Fibroblast of lung (primary cell): ENCODE measurements around the gene ASB14. TPM values are rescaled to one million over a fixed set of nuclear protein-coding genes. Genes with fewer than 3 reads are reported as not detected.

Experiments
- DNase-seq, 2 donors: peaks; one replicate each; pipeline versions ENCODE4 v3.0.0 to v3.0.0-alpha.2; 2010; ENCODE audit warnings: low read depth in 2 of 2
- H2AFZ ChIP-seq: 2 replicates; pipeline ENCODE4 v1.5.1; 2012; ENCODE audit warnings: low read length, control low read depth, inconsistent platforms
- H3K27ac ChIP-seq: 2 replicates; pipeline ENCODE4 v1.5.1; 2011; ENCODE audit warnings: low read length, control low read depth; ENCODE audit not compliant: insufficient read depth
- H3K27me3 ChIP-seq: 2 replicates; pipeline ENCODE4 v1.5.1; 2011; ENCODE audit warnings: mild to moderate bottlenecking, low read length; ENCODE audit not compliant: control insufficient read depth, insufficient read depth
- H3K36me3 ChIP-seq: 2 replicates; pipeline ENCODE4 v1.5.1; 2011; ENCODE audit warnings: low read length; ENCODE audit not compliant: control insufficient read depth, insufficient read depth
- H3K4me1 ChIP-seq: 2 replicates; pipeline ENCODE4 v1.5.1; 2011; ENCODE audit warnings: low read length; ENCODE audit not compliant: control insufficient read depth, insufficient read depth; ENCODE audit errors: extremely low read depth
- H3K4me2 ChIP-seq: 2 replicates; pipeline ENCODE4 v1.5.1; 2011; ENCODE audit warnings: low read length, control low read depth; ENCODE audit not compliant: insufficient read depth; ENCODE audit errors: extremely low read depth
- H3K4me3 ChIP-seq, 4 experiments: fragments of 200-600 bp in 1 of 4; sonication (generic) in 1 of 4; replicated peaks in 1 of 4; 2 replicates each; pipeline ENCODE4 v1.5.1; 2011 to 2016; ENCODE audit warnings: low read length in 4 of 4, low read depth in 3 of 4, mild to moderate bottlenecking in 3 of 4, control low read depth in 2 of 4, inconsistent platforms in 1 of 4, mixed read lengths in 1 of 4; ENCODE audit not compliant: insufficient read depth in 1 of 4; ENCODE audit errors: control extremely low read depth in 1 of 4
- H3K79me2 ChIP-seq: 2 replicates; pipeline ENCODE4 v1.5.1; 2012; ENCODE audit warnings: mild to moderate bottlenecking, low read length, inconsistent platforms; ENCODE audit not compliant: control insufficient read depth, insufficient read depth
- H3K9ac ChIP-seq: 2 replicates; pipeline ENCODE4 v1.5.1; 2011; ENCODE audit warnings: mild to moderate bottlenecking, low read length, control low read depth; ENCODE audit not compliant: insufficient read depth
- H3K9me3 ChIP-seq: 2 replicates; pipeline ENCODE4 v1.5.1; 2012; ENCODE audit warnings: low read depth, low read length; ENCODE audit not compliant: control insufficient read depth, insufficient read depth
- H4K20me1 ChIP-seq: 2 replicates; pipeline ENCODE4 v1.5.1; 2011; ENCODE audit warnings: low read length; ENCODE audit not compliant: control insufficient read depth, insufficient read depth; ENCODE audit errors: extremely low read depth
- EZH2 ChIP-seq: IDR thresholded peaks from 2 replicates; pipeline ENCODE4 v1.5.1; 2012; ENCODE audit warnings: low read length, control low read depth, mild to moderate bottlenecking; ENCODE audit errors: missing control alignments
- polyA plus RNA-seq, 2 donors: library from polyadenylated mRNA; depleted of rRNA in 1 of 2; stranded (reverse) in 1 of 2; unstranded in 1 of 2; fragments of >200 nt; gene quantifications; 2 replicates each; pipeline ENCODE4 v1.2.1, GENCODE V29; 2011 to 2012; ENCODE audit warnings: missing spikeins in 1 of 2
- total RNA-seq: library from RNA; depleted of rRNA; stranded (reverse); fragments of >200 nt; gene quantifications from 2 replicates; pipeline ENCODE4 v1.2.1, GENCODE V29; 2014
- TF ChIP-seq, protein P1 (sequence below), 2 donors: IDR thresholded peaks in 1 of 2; conservative IDR thresholded peaks in 1 of 2; 1 replicate in 1 of 2; 2 replicates in 1 of 2; pipeline ENCODE4 v1.5.1; 2011 to 2012; ENCODE audit warnings: low read length in 2 of 2, control low read depth in 1 of 2, inconsistent platforms in 1 of 2, low read depth in 1 of 2, mild to moderate bottlenecking in 1 of 2

ASB14 gene
- total and polyA plus RNA-seq, 2 donors (not counting 1 experiment from before 2014, with no cell fraction given), result not detected

DNA sequence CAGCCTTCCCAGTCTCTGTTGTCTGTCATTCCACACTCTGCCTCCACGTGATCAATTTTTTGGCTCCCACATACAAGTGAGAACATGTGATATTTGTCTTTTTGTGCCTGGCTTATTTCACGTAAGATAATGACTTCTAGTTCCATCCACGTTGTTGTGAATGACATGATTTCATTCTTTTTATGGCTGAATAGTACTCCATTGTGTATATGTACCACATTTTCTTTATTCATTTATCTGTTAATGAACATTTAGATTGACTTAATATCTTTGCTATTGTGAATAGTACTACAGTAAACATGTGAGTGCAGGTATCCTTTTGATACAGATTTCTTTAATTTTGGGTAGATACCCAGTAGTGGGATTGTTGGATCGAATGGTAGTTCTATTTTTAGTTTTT is 31.4 kb downstream of the ASB14 start:
- TF ChIP-seq, protein P1, sequence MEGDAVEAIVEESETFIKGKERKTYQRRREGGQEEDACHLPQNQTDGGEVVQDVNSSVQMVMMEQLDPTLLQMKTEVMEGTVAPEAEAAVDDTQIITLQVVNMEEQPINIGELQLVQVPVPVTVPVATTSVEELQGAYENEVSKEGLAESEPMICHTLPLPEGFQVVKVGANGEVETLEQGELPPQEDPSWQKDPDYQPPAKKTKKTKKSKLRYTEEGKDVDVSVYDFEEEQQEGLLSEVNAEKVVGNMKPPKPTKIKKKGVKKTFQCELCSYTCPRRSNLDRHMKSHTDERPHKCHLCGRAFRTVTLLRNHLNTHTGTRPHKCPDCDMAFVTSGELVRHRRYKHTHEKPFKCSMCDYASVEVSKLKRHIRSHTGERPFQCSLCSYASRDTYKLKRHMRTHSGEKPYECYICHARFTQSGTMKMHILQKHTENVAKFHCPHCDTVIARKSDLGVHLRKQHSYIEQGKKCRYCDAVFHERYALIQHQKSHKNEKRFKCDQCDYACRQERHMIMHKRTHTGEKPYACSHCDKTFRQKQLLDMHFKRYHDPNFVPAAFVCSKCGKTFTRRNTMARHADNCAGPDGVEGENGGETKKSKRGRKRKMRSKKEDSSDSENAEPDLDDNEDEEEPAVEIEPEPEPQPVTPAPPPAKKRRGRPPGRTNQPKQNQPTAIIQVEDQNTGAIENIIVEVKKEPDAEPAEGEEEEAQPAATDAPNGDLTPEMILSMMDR (conservative IDR thresholded peaks at IDR 0.05 in 1 of 2, IDR thresholded peaks at IDR 0.05 in 1 of 2; ENCODE audit: low read depth in 1 of 2, low read length in 2 of 2), result no peak
- no peak for TF ChIP-seq EZH2
- Histone ChIP-seq H3K9me3 (no peaks in the 10 kb centered on the region), H3K36me3 (no peaks in the 10 kb centered on the region), H3K4me3 (no peak overlapping the region), H3K27ac (no peak overlapping the region), H3K79me2 (no peaks in the 10 kb centered on the region), H3K4me1 (no peaks in the 10 kb centered on the region), H3K27me3 (no peaks in the 10 kb centered on the region), H3K4me2 (no peak overlapping the region), H4K20me1 (no peaks in the 10 kb centered on the region), H3K9ac (no peak overlapping the region), H2AFZ (no peak overlapping the region)
- no peak for DNase-seq

DNA sequence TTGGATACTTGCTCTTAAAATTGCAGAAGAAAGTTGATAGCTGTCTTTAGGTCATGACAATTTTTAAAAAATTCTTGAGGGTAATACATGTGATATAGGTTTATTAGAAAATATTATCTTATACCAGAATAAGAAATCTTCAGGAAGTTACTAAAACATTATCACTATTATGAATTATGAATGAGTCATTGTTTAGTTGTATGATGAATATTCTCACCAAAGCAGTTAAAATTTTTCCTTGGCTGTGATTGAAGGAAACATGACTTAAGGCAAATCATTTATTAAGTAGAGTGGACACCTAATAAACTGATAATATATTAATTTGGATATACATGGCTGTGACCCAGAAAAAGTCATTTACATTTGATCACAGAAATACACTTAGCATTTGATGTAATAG is 34.8 kb downstream of the ASB14 start:
- H2AFZ ChIP-seq, result no peak overlapping the region
- no peaks in the 10 kb centered on the region for H3K9me3 ChIP-seq
- no peak overlapping the region for H3K4me2 ChIP-seq
- H3K36me3 ChIP-seq, result no peaks in the 10 kb centered on the region
- no peaks in the 10 kb centered on the region for H3K4me1 ChIP-seq
- H3K4me3 ChIP-seq, result no peak overlapping the region
- H3K27me3 ChIP-seq, result no peaks in the 10 kb centered on the region
- DNase-seq, result no peak
- H3K79me2 ChIP-seq, result no peaks in the 10 kb centered on the region
- H4K20me1 ChIP-seq, result no peaks in the 10 kb centered on the region
- H3K27ac ChIP-seq, result no peak overlapping the region
- TF ChIP-seq, protein P1 (conservative IDR thresholded peaks at IDR 0.05 in 1 of 2, IDR thresholded peaks at IDR 0.05 in 1 of 2; ENCODE audit: low read depth in 1 of 2, low read length in 2 of 2), result no peak
- no peak for TF ChIP-seq EZH2
- no peak overlapping the region for H3K9ac ChIP-seq

DNA sequence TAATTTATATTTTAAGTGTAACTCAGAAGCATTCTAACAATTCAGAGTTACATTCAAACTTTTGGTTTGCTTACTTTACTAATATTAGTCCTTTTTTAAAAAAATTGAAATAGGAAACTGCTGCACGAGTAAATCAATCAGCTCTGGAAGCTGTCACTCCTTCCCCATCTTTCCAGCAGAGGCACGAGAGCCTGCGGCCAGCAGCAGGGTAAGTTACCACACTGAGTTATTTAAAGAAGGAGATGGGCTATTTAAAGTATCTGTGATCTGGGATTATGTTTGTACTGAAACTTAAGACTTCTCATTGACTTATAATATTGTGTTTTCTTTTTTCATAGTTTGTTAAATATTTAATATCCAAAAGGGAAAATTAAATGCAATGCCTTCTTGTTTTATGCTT is 35.6 kb downstream of the ASB14 start:
- Histone ChIP-seq H3K36me3 (no peaks in the 10 kb centered on the region), H2AFZ (no peak overlapping the region), H3K4me2 (no peak overlapping the region), H3K9ac (no peak overlapping the region), H3K79me2 (no peaks in the 10 kb centered on the region), H3K4me1 (no peaks in the 10 kb centered on the region), H3K4me3 (no peak overlapping the region), H3K27ac (no peak overlapping the region), H3K9me3 (no peaks in the 10 kb centered on the region), H4K20me1 (no peaks in the 10 kb centered on the region), H3K27me3 (no peaks in the 10 kb centered on the region)
- no peak for DNase-seq
- TF ChIP-seq, protein P1 (conservative IDR thresholded peaks at IDR 0.05 in 1 of 2, IDR thresholded peaks at IDR 0.05 in 1 of 2; ENCODE audit: low read depth in 1 of 2, low read length in 2 of 2), result no peak
- no peak for TF ChIP-seq EZH2
